Upper lobe of left lung (tissue), 6 donors: ENCODE data around the gene PPP1R12B. TPM values are rescaled to one million over a fixed set of nuclear protein-coding genes. Genes with fewer than 3 reads are reported as not detected.
"Not testable (repeated sequence)": the region's sequence is repeated elsewhere in the genome, so short reads cannot be mapped to it uniquely, and the experiment has no call there.

ENCODE experiments used
- ATAC-seq, 2 donors: fragments of 200-7000 bp; cut with Tn5 transposase; one replicate each; pipeline ENCODE4 v1.9.1; 2022; ENCODE audit warnings: mild to moderate bottlenecking in 2 of 2, moderate library complexity in 2 of 2; ENCODE audit not compliant: low FRiP score in 2 of 2
- DNase-seq, 2 donors: peaks; one replicate each; pipeline ENCODE4 v3.0.0-alpha.2; 2019 to 2020
- H3K27ac ChIP-seq, 4 donors: fragments of 200-600 bp; sonication (generic); one replicate each; pipeline ENCODE4 v1.5.1; 2016 to 2019
- H3K27me3 ChIP-seq, 4 donors: fragments of 200-600 bp; sonication (generic); one replicate each; pipeline ENCODE4 v1.5.1; 2017 to 2019
- H3K36me3 ChIP-seq, 4 donors: fragments of 200-600 bp; sonication (generic); one replicate each; pipeline ENCODE4 v1.5.1; 2016 to 2019
- H3K4me1 ChIP-seq, 4 donors: fragments of 200-600 bp; sonication (generic); one replicate each; pipeline ENCODE4 v1.5.1; 2018 to 2019
- H3K4me3 ChIP-seq, 4 donors: fragments of 200-600 bp; sonication (generic); one replicate each; pipeline ENCODE4 v1.5.1; 2017 to 2019; ENCODE audit warnings: mild to moderate bottlenecking in 2 of 4, moderate library complexity in 1 of 4
- H3K9me3 ChIP-seq, 4 donors: fragments of 200-600 bp; sonication (generic); one replicate each; pipeline ENCODE4 v1.5.1; 2018 to 2019
- CTCF ChIP-seq, 6 experiments: fragments of 450-650 bp in 4 of 6; fragments of 200-600 bp in 2 of 6; sonication (generic) in 2 of 6; IDR thresholded peaks; one replicate each; pipeline ENCODE4 v1.5.1; 2016 to 2019; ENCODE audit warnings: antibody characterized with exemption in 6 of 6
- EP300 ChIP-seq, 4 donors: sonication (generic); formaldehyde crosslinking; IDR thresholded peaks; one replicate each; pipeline ENCODE4 v1.5.1; 2017; ENCODE audit warnings: antibody characterized with exemption in 4 of 4, control low read depth in 2 of 4
- POLR2A ChIP-seq, 4 donors: fragments of 450-650 bp; IDR thresholded peaks; one replicate each; pipeline ENCODE4 v1.5.1; 2016 to 2017; ENCODE audit warnings: antibody characterized with exemption in 4 of 4, mild to moderate bottlenecking in 2 of 4
- POLR2AphosphoS5 ChIP-seq, 2 donors: sonication (generic); formaldehyde crosslinking; IDR thresholded peaks; one replicate each; pipeline ENCODE4 v1.5.1; 2017; ENCODE audit warnings: antibody characterized with exemption in 2 of 2
- WGBS, 2 donors: methylation state at CpG; one replicate each; pipeline ENCODE4 v1.1.5; 2017 to 2018; 5-methylcytosine and 5-hydroxymethylcytosine counted together
- total RNA-seq, 6 donors: library from RNA; depleted of rRNA in 4 of 6; stranded (reverse); fragments of >200 nt in 4 of 6; gene quantifications; one replicate each; pipeline versions ENCODE4 v1.1.0 to v1.2.1, GENCODE V29; 2016 to 2021
- donor health status: DM: no; HTN: no; CAD: no; lungs with moderate emphysema.
- donor health status: DM: no; HTN: yes; CAD: no; lungs with severe emphysema.

The PPP1R12B gene
- total RNA-seq, 6 donors from 2014 or later, result 27.6 to 120 (median 40.5) TPM

GRCh38 chr1:202603435-202603834, 254.9 kb downstream of the PPP1R12B start:
- Histone ChIP-seq H3K36me3 (peaks cover 0 to 10% (median 3%) of the 10 kb centered on the region in 4 donors), H3K27me3 (no peaks in the 10 kb centered on the region), H3K4me1 (no peaks in the 10 kb centered on the region), H3K27ac (no peak overlapping the region), H3K9me3 (no peaks in the 10 kb centered on the region), H3K4me3 (no peak overlapping the region)
- TF ChIP-seq POLR2A (IDR thresholded peaks at IDR 0.05), result no peak
- no peak for TF ChIP-seq CTCF (IDR thresholded peaks at IDR 0.05)
- TF ChIP-seq EP300 (IDR thresholded peaks at IDR 0.05), result no peak
- DNase-seq (no peak), ATAC-seq (no peak)
- WGBS, 2 donors, result 97 to 100% methylated on average over 2 of the region's 2 CpGs

GRCh38 chr1:202605515-202605914, 257.0 kb downstream of the PPP1R12B start:
- no peaks in the 10 kb centered on the region for H3K27me3 ChIP-seq
- TF ChIP-seq EP300 (IDR thresholded peaks at IDR 0.05) (no peak), POLR2A (IDR thresholded peaks at IDR 0.05) (no peak), CTCF (IDR thresholded peaks at IDR 0.05) (no peak), POLR2AphosphoS5 (IDR thresholded peaks at IDR 0.05) (no peak)
- no peak for DNase-seq
- H3K36me3 ChIP-seq, result peaks cover 0 to 10% (median 3%) of the 10 kb centered on the region in 4 donors
- H3K9me3 ChIP-seq, result no peaks in the 10 kb centered on the region
- no peaks in the 10 kb centered on the region for H3K4me1 ChIP-seq
- H3K4me3 ChIP-seq, result no peak overlapping the region
- ATAC-seq, result no peak
- no peak overlapping the region for H3K27ac ChIP-seq
- 70 to 75% methylated on average over 5 of the region's 5 CpGs for WGBS, 2 donors

GRCh38 chr1:202612036-202612435, 263.5 kb downstream of the PPP1R12B start:
- H3K27me3 ChIP-seq, DNase-seq, H3K9me3 ChIP-seq, H3K27ac ChIP-seq, H3K4me3 ChIP-seq, H3K36me3 ChIP-seq, ATAC-seq: not testable (repeated sequence)
- H3K4me1 ChIP-seq, result peaks cover 20 to 24% (median 22%) of the 10 kb centered on the region in 4 donors
- 89 to 98% methylated on average over 3 of the region's 3 CpGs for WGBS, 2 donors

- TF ChIP-seq CTCF (IDR thresholded peaks at IDR 0.05), result no peak
- TF ChIP-seq EP300 (IDR thresholded peaks at IDR 0.05), result no peak
- no peak for TF ChIP-seq POLR2A (IDR thresholded peaks at IDR 0.05)
- TF ChIP-seq POLR2AphosphoS5 (IDR thresholded peaks at IDR 0.05), result no peak
- H3K4me1 ChIP-seq, result peaks cover 20 to 24% (median 22%) of the 10 kb centered on the region in 4 donors
- 84 to 95% methylated on average over 4 of the region's 4 CpGs for WGBS, 2 donors
These were observed 265.1 kb downstream of the PPP1R12B start for GRCh38 chr1:202613571-202613970.

GRCh38 chr1:202614363-202615207, 266.1 kb downstream of the PPP1R12B start:
- not testable (repeated sequence) for H3K27me3 ChIP-seq, H3K4me3 ChIP-seq, H3K9me3 ChIP-seq, H3K36me3 ChIP-seq, DNase-seq, ATAC-seq
- TF ChIP-seq CTCF (IDR thresholded peaks at IDR 0.05), result peak in 1 of 6 experiments; percentile 16
- Histone ChIP-seq H3K27ac (peak overlapping the region in 1 of 4 donors; percentile 22), H3K4me1 (peaks cover 20 to 24% (median 22%) of the 10 kb centered on the region in 4 donors)
- 70 to 73% methylated on average over 11 of the region's 11 CpGs for WGBS, 2 donors

More at GRCh38 chr1:202613571-202613970, 265.1 kb downstream of the PPP1R12B start:
- no peak for ATAC-seq
- H3K36me3 ChIP-seq, result no peaks in the 10 kb centered on the region
- no peaks in the 10 kb centered on the region for H3K27me3 ChIP-seq
- no peak for DNase-seq
- H3K27ac ChIP-seq, result no peak overlapping the region
- no peaks in the 10 kb centered on the region for H3K9me3 ChIP-seq
- no peak overlapping the region for H3K4me3 ChIP-seq

- Histone ChIP-seq H3K4me1 (peaks cover 20 to 24% (median 22%) of the 10 kb centered on the region in 4 donors), H3K27ac (peak overlapping the region in 2 of 4 donors; percentile 9 to 22)
- H3K4me3 ChIP-seq, H3K9me3 ChIP-seq, H3K36me3 ChIP-seq, DNase-seq, H3K27me3 ChIP-seq, ATAC-seq: not testable (repeated sequence)
- WGBS, 2 donors, result 60 to 100% methylated on average over 1 of the region's 1 CpG
These were observed 266.7 kb downstream of the PPP1R12B start for GRCh38 chr1:202615208-202615500.
